Measurements from ENCODE around the gene COL16A1. TPM values are rescaled to one million over a fixed set of nuclear protein-coding genes. Genes with fewer than 3 reads are reported as not detected.
A peak's percentile ranks its signal among the peaks of the same experiment; 100 is the strongest.

COL16A1 gene
- polyA plus RNA-seq, 3 donors = 0.13 TPM; not detected in 2

GRCh38 chr1:31701091-31701736 is 2.6 kb downstream of the COL16A1 start:
- no peak overlapping the region for H3K27ac Mint-ChIP-seq
- H2AFZ ChIP-seq (ENCODE audit: insufficient read depth, low read depth, low read length, poor library complexity, severe bottlenecking) = no peak overlapping the region
- no peaks in the 10 kb centered on the region for H4K20me1 ChIP-seq (ENCODE audit: insufficient read depth, low read length)
- H3K9ac ChIP-seq (ENCODE audit: insufficient read depth, low read length, poor library complexity, severe bottlenecking) = no peak overlapping the region
- no peaks in the 10 kb centered on the region for H3K9me3 ChIP-seq (replicated peaks in 1 of 2; ENCODE audit: control insufficient read depth in 1 of 2, insufficient read depth in 1 of 2, low read length in 2 of 2)
- H3K4me1 Mint-ChIP-seq = peaks cover 19% of the 10 kb centered on the region
- H3K27ac ChIP-seq (ENCODE audit: low read depth in 1 of 2, low read length in 2 of 2) = no peak overlapping the region
- H3K27me3 ChIP-seq (ENCODE audit: control insufficient read depth in 2 of 2, insufficient read depth in 2 of 2, low read length in 2 of 2) = peaks cover 9 to 37% of the 10 kb centered on the region in 2 donors
- no peaks in the 10 kb centered on the region for H3K79me2 ChIP-seq (ENCODE audit: insufficient read depth, low read length)
- H3K36me3 Mint-ChIP-seq = no peaks in the 10 kb centered on the region
- no peaks in the 10 kb centered on the region for H3K36me3 ChIP-seq (replicated peaks in 1 of 2; ENCODE audit: control insufficient read depth in 1 of 2, insufficient read depth in 2 of 2, low read length in 2 of 2)
- intact Hi-C loops (cut with micrococcal nuclease) = no loop called here
- H3K4me3 ChIP-seq (replicated peaks in 1 of 3; ENCODE audit: low read depth in 2 of 3, low read length in 3 of 3) = no peak overlapping the region
- peak; percentile 13 to 51 (median 30) for DNase-seq
- H3K4me2 ChIP-seq (replicated peaks; ENCODE audit: extremely low read depth, low read length, poor library complexity, severe bottlenecking) = no peak overlapping the region
- 57% methylated on average over 4 of the region's 10 CpGs for WGBS (ENCODE audit: insufficient coverage)
- no peak overlapping the region for H3K4me3 Mint-ChIP-seq
- no peak for TF ChIP-seq CTCF (IDR thresholded peaks at IDR 0.05)
- H3K4me1 ChIP-seq (ENCODE audit: control insufficient read depth in 1 of 2, insufficient read depth in 2 of 2, low read length in 2 of 2) = peaks cover 0 to 6% of the 10 kb centered on the region in 2 donors
- peaks cover 0 to 5% (median 0%) of the 10 kb centered on the region in 7 donors for H3K9me3 Mint-ChIP-seq
- H3K27me3 Mint-ChIP-seq (ENCODE audit: low read depth in 3 of 3) = peaks cover 36 to 40% (median 39%) of the 10 kb centered on the region in 3 donors

DNA sequence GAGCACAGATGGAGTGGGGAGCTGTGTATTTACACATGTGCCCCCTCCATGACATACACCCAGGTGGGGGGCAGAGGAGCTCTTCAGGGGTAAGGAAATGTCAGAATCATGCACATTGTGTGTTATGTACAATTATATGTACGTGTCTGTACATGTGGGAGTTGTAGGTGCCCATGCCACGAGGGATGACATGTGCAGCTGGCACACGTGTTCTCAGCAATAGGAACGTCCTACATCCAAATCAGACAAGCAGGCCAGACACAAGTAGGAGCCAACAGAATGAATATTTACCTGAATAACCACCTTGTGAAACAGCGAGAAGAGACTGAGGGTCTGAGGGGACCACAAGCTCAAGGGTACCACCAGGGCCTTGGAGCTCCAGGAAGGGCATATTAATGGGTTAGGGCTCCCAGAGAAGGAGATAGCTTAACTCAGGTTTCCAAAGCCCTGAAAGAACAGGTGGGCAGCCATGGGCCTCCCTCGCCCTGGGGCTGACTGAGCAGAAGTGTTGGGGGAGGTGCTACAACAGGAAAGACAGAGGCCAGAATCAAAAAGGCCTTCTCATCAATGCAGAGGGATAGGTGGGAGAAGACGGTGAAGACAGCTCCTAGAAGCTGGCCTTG is 3.2 kb downstream of the COL16A1 start:
- Histone ChIP-seq H3K4me2 (replicated peaks; ENCODE audit: extremely low read depth, low read length, poor library complexity, severe bottlenecking) (no peak overlapping the region), H2AFZ (ENCODE audit: insufficient read depth, low read depth, low read length, poor library complexity, severe bottlenecking) (no peak overlapping the region), H3K9me3 (replicated peaks in 1 of 2; ENCODE audit: control insufficient read depth in 1 of 2, insufficient read depth in 1 of 2, low read length in 2 of 2) (no peaks in the 10 kb centered on the region), H3K27ac (ENCODE audit: low read depth in 1 of 2, low read length in 2 of 2) (no peak overlapping the region), H3K4me3 (replicated peaks in 1 of 3; ENCODE audit: low read depth in 2 of 3, low read length in 3 of 3) (no peak overlapping the region), H3K79me2 (ENCODE audit: insufficient read depth, low read length) (no peaks in the 10 kb centered on the region), H3K4me1 (ENCODE audit: control insufficient read depth in 1 of 2, insufficient read depth in 2 of 2, low read length in 2 of 2) (peaks cover 0 to 6% of the 10 kb centered on the region in 2 donors), H3K9ac (ENCODE audit: insufficient read depth, low read length, poor library complexity, severe bottlenecking) (no peak overlapping the region), H3K27me3 (ENCODE audit: control insufficient read depth in 2 of 2, insufficient read depth in 2 of 2, low read length in 2 of 2) (peaks cover 9 to 31% of the 10 kb centered on the region in 2 donors), H3K36me3 (replicated peaks in 1 of 2; ENCODE audit: control insufficient read depth in 1 of 2, insufficient read depth in 2 of 2, low read length in 2 of 2) (no peaks in the 10 kb centered on the region), H4K20me1 (ENCODE audit: insufficient read depth, low read length) (no peaks in the 10 kb centered on the region)
- no peak for DNase-seq
- intact Hi-C loops (cut with micrococcal nuclease) = no loop called here
- H3K9me3 Mint-ChIP-seq = peaks cover 0 to 5% (median 0%) of the 10 kb centered on the region in 7 donors
- 83% methylated on average over 1 of the region's 7 CpGs for WGBS (ENCODE audit: insufficient coverage)
- H3K36me3 Mint-ChIP-seq = no peaks in the 10 kb centered on the region
- peaks cover 17% of the 10 kb centered on the region for H3K4me1 Mint-ChIP-seq
- no peak overlapping the region for H3K27ac Mint-ChIP-seq
- TF ChIP-seq CTCF (IDR thresholded peaks at IDR 0.05) = no peak
- peaks cover 33 to 35% (median 34%) of the 10 kb centered on the region in 3 donors for H3K27me3 Mint-ChIP-seq (ENCODE audit: low read depth in 3 of 3)
- no peak overlapping the region for H3K4me3 Mint-ChIP-seq

Data from CD14-positive monocyte (primary cell).